NCI-H526 (cell line): ENCODE measurements around the gene FSCN2.

Experiments used
- DNase-seq, 2 experiments: peaks; one replicate each; lab custom pipeline; 2025; lab: John Stamatoyannopoulos, UW

Gene FSCN2

GRCh38 chr17:81512562-81513371 lies 15.4 kb upstream of the FSCN2 start, which contains the start of gene ACTG1:
Gene ACTG1 (minus strand): TSS chr17:81512799. CDS start chr17:81512354, 445 bp downstream.
- DNase-seq: peak; percentile 61 to 95

- DNase-seq: peak in 1 of 2 experiments; percentile 85
Measured at GRCh38 chr17:81513372-81513752, 14.8 kb upstream of the FSCN2 start.

DNA sequence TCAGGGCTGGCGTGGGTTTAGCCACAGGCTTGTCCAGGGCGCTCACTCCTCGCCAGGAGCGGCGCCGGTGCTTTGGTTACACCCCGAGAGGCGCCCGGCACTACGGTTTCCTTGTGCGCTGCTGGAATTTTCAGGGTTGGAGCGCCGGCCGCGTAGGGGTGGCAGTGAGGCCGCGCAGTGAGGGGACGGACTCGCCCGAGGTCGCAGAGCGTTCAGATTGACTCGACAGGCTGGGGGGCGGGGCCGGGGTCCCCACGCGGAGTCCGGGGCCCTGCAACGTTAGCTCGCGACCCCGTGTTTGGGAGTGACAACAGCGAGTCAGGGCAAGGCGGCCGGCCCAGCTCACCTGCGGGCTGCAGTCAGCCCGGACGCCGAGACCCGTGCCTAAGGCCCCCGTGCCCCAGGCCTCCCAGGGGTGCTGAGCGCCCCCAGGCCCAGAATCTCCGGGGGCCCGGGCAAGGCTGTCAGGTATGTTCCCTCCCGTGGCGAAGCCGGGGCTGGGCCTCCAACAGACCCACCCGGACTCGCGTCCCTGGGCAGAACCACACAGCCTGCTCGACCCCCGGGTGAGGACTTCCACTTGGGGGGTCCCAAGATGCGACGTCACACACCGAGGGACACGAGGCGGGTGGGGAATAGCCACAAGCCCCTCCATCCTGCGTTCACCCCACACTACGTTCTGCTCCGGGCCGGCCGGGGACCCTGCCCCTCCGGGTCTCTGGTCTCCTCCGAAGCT lies 14.3 kb upstream of the FSCN2 start:
- peak; percentile 48 to 89 for DNase-seq

DNA sequence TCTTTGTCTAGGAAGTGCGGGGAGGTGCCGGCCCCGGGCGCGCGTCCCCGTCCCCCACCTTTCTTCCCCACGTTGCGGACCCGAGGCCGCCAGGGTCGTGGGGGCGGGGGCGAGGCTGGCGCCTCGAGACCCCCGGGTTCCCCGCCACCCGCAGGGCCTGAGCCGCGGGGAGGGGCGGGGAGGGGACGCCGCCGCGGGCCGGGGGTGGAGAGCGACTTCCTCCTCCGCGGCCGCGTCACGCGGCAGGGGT lies 13.8 kb upstream of the FSCN2 start:
- DNase-seq: peak in 1 of 2 experiments; percentile 74

DNA sequence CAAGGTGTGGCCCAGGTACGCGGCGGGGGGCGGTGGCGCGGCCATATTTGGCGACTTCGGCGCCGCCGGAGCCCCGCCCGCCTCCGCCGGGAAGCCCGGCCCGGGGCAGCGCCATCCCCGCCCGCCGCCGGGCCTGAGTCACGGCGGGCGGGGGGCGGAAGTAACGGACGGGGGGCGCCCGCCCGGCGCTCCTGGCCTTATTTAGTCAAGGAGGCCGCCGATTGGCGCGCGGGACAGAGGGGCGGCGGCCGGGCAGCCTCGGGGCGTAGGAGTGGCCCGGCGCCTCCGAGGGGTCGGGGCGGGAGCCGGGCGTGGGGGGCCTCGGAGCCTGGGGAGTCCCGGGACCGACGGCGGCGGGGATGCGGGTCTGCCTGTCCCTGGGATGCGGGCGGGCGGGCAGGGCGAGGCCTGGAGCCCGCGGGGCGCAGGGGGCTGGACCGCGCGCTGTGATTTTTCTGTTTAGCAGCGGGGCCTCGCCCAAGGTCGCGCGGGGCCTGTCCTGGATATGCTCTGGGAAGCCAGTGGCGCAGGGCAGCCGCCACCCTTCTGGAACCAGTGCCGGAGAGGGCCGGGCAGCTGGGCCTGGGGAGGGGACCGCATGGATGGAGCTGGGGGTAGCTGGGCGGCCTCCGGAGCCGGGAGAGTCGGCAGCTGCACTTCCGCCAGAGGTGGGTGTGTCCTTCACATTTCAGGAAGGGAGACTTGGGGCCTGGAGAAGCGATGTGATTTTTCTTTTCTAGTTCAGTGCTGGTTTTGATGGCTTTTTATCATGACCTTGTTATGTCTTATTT lies 13.2 kb upstream of the FSCN2 start:
- peak in 1 of 2 experiments; percentile 89 for DNase-seq

- DNase-seq: no peak
Measured at GRCh38 chr17:81515530-81516041, 12.6 kb upstream of the FSCN2 start.

DNA sequence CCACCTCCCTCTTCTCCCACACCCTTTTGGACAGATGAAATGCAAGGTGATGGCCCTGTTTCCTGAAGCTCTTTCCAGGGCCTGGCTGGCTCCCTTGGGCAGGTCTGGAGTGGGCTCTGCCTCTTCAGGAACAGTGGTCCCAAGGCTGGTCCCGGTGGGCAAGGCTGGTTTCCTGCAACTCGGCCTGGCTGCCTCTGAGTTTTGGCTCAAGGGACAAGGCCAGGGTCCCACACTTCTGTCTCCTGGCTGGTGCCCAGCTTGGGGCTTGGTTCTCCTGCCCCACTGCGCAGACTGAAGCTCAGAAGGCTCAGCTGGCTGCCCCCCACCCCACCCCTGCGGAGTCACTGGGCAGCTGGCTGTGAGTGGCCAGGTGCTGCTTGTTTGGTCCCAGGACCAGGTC lies 11.7 kb upstream of the FSCN2 start:
- DNase-seq: no peak

GRCh38 chr17:81517009-81517338 lies 11.2 kb upstream of the FSCN2 start:
- no peak for DNase-seq

GRCh38 chr17:81517339-81518112 lies 10.7 kb upstream of the FSCN2 start:
- DNase-seq: no peak

DNA sequence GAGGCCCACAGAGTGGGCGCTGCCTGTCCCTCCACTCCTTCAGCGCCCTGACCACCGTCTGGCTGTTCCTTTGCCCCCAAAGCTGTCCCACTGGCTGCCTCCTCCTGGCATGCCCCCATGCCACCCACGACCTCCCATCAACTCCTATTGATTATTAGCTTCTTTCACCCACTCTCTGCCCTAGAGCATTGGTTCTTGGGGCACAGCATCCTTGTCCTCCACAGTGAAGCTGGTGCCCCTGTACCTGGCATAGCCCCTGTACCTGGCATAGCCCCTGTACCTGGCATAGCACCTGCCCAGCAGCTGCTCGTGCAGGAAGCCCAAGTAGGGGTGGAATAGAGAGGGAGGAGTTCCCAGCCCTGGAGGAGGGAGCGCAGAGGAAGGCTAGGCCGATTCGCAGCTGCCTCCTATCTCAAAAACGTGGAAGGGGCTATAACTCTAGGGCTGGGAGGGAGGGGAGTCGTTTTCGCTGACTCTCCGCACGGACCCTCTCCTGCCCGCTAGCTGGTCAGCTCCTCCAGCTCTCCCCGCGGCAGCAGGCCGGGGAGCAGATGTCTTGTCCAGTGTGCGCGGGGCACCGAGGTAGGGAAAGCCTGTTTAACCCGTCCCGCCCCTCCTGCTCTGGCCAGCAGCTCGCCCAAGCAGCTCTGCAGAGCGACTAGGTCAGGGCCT lies 9.9 kb upstream of the FSCN2 start:
- peak in 1 of 2 experiments; percentile 72 for DNase-seq

- peak in 1 of 2 experiments; percentile 76 for DNase-seq
Measured at GRCh38 chr17:81518785-81519283, 9.3 kb upstream of the FSCN2 start.

DNA sequence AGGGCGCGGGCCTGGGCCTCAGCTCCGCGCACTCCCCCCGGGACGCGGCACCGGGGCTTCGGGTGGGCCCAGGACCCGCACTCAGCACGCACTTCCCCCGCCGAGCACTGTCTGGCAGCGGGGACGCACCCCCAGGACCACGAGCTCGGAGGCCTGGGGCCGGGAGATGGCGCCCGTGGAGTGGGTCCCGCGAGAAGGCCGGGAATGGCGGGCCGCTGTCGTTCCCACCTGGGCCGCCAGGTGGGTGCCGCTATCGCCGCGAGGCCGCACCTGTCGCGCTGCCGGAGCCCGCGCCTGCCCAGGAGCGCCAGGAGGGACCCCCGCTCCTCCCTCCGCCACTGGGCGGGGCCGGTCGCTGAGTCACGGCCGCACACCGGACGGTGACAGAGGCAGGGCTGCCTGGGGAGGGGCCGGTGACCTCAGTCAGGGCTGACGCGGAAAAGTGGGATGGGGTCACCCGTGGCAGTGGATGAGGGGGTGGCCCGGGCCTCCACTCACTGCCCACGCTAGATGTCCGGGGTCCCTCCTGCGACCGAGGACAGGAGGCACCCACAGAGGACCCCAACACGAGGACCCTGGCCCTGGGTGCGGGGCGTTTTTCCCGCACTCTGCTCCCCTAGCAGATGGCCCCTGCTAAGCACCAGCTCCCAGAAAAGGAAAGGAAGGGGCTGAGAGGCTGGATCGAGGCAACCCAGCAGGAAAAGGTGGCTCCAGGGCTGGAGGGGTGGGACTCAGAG lies 8.7 kb upstream of the FSCN2 start:
- peak in 1 of 2 experiments; percentile 89 for DNase-seq

- peak; percentile 75 to 79 for DNase-seq
Measured at GRCh38 chr17:81520021-81520901, 7.9 kb upstream of the FSCN2 start.

DNA sequence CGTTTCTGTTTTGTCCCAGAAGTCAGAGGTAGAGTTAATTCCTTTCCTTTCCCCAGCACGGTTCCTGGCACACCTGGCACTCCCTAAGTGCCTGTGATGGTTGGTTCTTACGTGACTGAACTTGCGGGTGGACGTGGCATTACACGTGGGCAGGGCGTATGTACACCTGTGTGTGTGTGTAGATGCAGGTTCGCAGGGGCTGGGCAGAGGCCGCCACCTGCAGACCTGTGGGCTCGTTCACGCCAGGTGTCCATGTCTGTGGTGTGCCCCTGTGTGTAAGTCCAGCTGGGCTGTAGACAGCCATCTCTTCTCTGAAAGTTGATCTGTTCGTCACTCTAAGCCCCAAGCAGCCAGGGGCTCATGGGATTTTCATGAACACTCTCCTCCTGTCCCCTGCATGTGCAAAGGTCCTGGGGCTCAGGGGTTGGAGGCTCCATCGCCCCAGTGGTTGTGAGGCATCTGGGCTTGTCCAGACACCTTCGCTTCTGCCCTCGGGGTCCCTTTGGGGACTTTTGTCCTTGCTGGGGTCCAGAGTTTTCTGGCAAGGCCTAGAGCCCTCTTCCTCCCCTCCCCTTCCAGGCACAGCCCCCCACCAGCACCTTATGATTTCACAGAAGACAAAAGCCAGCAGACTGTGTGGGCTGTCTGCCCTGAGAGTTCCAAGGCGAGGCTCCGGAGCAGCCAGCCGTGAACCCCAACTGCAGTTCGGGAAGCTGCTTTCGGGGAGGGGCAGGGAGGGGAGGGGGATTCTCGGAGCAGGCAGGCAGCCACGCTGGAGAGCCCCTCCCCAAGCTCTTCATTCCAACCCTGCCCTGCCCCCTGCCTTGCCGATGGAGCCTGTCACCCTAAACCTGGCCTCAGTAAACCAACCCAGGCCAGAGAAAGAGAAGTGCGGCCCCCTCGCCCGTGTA lies 5.4 kb upstream of the FSCN2 start:
- peak in 1 of 2 experiments; percentile 76 for DNase-seq

GRCh38 chr17:81523402-81524038 lies 4.7 kb upstream of the FSCN2 start:
- no peak for DNase-seq

- no peak for DNase-seq
Measured at GRCh38 chr17:81524039-81524864, 3.9 kb upstream of the FSCN2 start.

DNA sequence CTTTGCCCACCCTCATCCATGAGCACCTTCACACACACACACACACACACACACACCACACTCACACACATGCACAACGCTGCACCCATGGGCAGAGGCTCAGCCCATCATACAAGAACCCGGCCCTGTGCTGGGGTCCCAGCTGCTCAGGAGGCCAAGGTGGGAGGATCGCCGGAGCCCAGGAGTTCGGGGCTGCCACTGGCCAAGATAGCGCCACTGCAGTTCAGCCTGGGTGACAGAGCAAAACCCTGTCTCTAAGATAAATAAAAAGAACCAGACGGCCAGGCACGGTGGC lies 3.4 kb upstream of the FSCN2 start:
- DNase-seq: no peak
